ENCODE results near the gene PRR33.

GRCh38 chr11:1938343-1939005, 46.8 kb upstream of the PRR33 start:
- TF ChIP-seq CTCF (IDR thresholded peaks at IDR 0.05 in 2 of 3, conservative IDR thresholded peaks at IDR 0.05 in 1 of 3; ENCODE audit: borderline replicate concordance in 1 of 3, insufficient read depth in 1 of 3, low read depth in 2 of 3, low read length in 2 of 3): no peak
- no peak for TF ChIP-seq REST (IDR thresholded peaks at IDR 0.05; ENCODE audit: low read depth)
- TF ChIP-seq MAX (IDR thresholded peaks at IDR 0.05): no peak
- TF ChIP-seq POLR2A (IDR thresholded peaks at IDR 0.05; ENCODE audit: borderline replicate concordance, extremely low read depth, insufficient read depth, insufficient read length): no peak
- no peak for TF ChIP-seq RAD21 (IDR thresholded peaks at IDR 0.05; ENCODE audit: low read depth)
- no peak for TF ChIP-seq EZH2 (IDR thresholded peaks at IDR 0.05)
